WTC11 (cell line): Measurements from ENCODE around the gene DDX39B.

Experiments used
- TF ChIP-seq, protein P1 (sequence below): fragments of 200-600 bp; IDR thresholded peaks from 2 replicates; pipeline ENCODE4 v1.8.0; 2022; ENCODE audit warnings: antibody characterized with exemption
- TF ChIP-seq, protein P2 (sequence below): fragments of 250-450 bp; sonication (Bioruptor Pico); IDR thresholded peaks from 2 replicates; pipeline ENCODE4 v2.1.2; 2022; ENCODE audit warnings: mild to moderate bottlenecking, moderate library complexity

DNA sequence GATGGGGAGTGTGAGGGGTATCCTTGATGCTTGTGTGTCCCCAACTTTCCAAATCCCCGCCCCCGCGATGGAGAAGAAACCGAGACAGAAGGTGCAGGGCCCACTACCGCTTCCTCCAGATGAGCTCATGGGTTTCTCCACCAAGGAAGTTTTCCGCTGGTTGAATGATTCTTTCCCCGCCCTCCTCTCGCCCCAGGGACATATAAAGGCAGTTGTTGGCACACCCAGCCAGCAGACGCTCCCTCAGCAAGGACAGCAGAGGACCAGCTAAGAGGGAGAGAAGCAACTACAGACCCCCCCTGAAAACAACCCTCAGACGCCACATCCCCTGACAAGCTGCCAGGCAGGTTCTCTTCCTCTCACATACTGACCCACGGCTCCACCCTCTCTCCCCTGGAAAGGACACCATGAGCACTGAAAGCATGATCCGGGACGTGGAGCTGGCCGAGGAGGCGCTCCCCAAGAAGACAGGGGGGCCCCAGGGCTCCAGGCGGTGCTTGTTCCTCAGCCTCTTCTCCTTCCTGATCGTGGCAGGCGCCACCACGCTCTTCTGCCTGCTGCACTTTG lies 33.6 kb upstream of the DDX39B start, which contains the start of gene TNF:
- TF ChIP-seq, protein P1, sequence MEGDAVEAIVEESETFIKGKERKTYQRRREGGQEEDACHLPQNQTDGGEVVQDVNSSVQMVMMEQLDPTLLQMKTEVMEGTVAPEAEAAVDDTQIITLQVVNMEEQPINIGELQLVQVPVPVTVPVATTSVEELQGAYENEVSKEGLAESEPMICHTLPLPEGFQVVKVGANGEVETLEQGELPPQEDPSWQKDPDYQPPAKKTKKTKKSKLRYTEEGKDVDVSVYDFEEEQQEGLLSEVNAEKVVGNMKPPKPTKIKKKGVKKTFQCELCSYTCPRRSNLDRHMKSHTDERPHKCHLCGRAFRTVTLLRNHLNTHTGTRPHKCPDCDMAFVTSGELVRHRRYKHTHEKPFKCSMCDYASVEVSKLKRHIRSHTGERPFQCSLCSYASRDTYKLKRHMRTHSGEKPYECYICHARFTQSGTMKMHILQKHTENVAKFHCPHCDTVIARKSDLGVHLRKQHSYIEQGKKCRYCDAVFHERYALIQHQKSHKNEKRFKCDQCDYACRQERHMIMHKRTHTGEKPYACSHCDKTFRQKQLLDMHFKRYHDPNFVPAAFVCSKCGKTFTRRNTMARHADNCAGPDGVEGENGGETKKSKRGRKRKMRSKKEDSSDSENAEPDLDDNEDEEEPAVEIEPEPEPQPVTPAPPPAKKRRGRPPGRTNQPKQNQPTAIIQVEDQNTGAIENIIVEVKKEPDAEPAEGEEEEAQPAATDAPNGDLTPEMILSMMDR: no peak
- TF ChIP-seq, protein P2, sequence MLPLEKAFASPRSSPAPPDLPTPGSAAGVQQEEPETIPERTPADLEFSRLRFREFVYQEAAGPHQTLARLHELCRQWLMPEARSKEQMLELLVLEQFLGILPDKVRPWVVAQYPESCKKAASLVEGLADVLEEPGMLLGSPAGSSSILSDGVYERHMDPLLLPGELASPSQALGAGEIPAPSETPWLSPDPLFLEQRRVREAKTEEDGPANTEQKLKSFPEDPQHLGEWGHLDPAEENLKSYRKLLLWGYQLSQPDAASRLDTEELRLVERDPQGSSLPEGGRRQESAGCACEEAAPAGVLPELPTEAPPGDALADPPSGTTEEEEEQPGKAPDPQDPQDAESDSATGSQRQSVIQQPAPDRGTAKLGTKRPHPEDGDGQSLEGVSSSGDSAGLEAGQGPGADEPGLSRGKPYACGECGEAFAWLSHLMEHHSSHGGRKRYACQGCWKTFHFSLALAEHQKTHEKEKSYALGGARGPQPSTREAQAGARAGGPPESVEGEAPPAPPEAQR (CRISPR knock-in tag): no peak
